Measurements from ENCODE around the gene GCHFR. TPM values are rescaled to one million over a fixed set of nuclear protein-coding genes. Genes with fewer than 3 reads are reported as not detected.
A peak's percentile ranks its signal among the peaks of the same experiment; 100 is the strongest.

GCHFR gene
- 10 to 100 TPM; 15.9 to 72.6 TPM for total RNA-seq

GRCh38 chr15:40763801-40764628, at the start of gene GCHFR:
GCHFR (plus strand) TSS chr15:40764068; CDS start chr15:40764181, 113 bp downstream.
- Mint-ChIP-seq H3K9me3 (no peaks in the 10 kb centered on the region), H3K36me3 (no peaks in the 10 kb centered on the region), H3K27ac (peak within 1 kb of the TSS; percentile 62 to 74)
- DNase-seq (ENCODE audit: low spot score in 2 of 2) = peak; percentile 77 to 82
- peak; percentile 76 to 78 for ATAC-seq

GRCh38 chr15:40714144-40714543, 49.7 kb upstream of the GCHFR start:
- Mint-ChIP-seq H3K27ac (no peak overlapping the region), H3K36me3 (peaks cover 16 to 52% of the 10 kb centered on the region in 2 donors), H3K9me3 (no peaks in the 10 kb centered on the region)
- no peak for DNase-seq (ENCODE audit: low spot score in 2 of 2)
- ATAC-seq = no peak

- Mint-ChIP-seq H3K27ac (no peak overlapping the region), H3K36me3 (peaks cover 3 to 36% of the 10 kb centered on the region in 2 donors), H3K9me3 (no peaks in the 10 kb centered on the region)
- no peak for ATAC-seq
- no peak for DNase-seq (ENCODE audit: low spot score in 2 of 2)
These were observed 47.7 kb upstream of the GCHFR start for GRCh38 chr15:40716165-40716564.

- Mint-ChIP-seq H3K27ac (peak overlapping the region in 1 of 2 donors; percentile 47), H3K36me3 (peaks cover 0 to 14% of the 10 kb centered on the region in 2 donors), H3K9me3 (no peaks in the 10 kb centered on the region)
- DNase-seq (ENCODE audit: low spot score in 2 of 2) (no peak), ATAC-seq (no peak)
These were observed 42.2 kb upstream of the GCHFR start for GRCh38 chr15:40721701-40722100.

- H3K9me3 Mint-ChIP-seq = no peaks in the 10 kb centered on the region
- H3K36me3 Mint-ChIP-seq = peaks cover 0 to 12% of the 10 kb centered on the region in 2 donors
- ATAC-seq (peak; percentile 70 to 95), DNase-seq (ENCODE audit: low spot score in 2 of 2) (no peak)
- peak overlapping the region; percentile 1 to 47 for H3K27ac Mint-ChIP-seq
These were observed 41.5 kb upstream of the GCHFR start for GRCh38 chr15:40722354-40722753.

- DNase-seq (ENCODE audit: low spot score in 2 of 2) = no peak
- ATAC-seq = peak; percentile 55 to 73
- H3K27ac Mint-ChIP-seq = no peak overlapping the region
- no peaks in the 10 kb centered on the region for H3K9me3 Mint-ChIP-seq
- peaks cover 0 to 6% of the 10 kb centered on the region in 2 donors for H3K36me3 Mint-ChIP-seq
These were observed 40.9 kb upstream of the GCHFR start for GRCh38 chr15:40722934-40723333.

GRCh38 chr15:40723919-40724318, 39.9 kb upstream of the GCHFR start:
- peaks cover 0 to 12% of the 10 kb centered on the region in 2 donors for H3K36me3 Mint-ChIP-seq
- ATAC-seq = no peak
- no peak for DNase-seq (ENCODE audit: low spot score in 2 of 2)
- H3K27ac Mint-ChIP-seq = no peak overlapping the region
- H3K9me3 Mint-ChIP-seq = no peaks in the 10 kb centered on the region

GRCh38 chr15:40731034-40731433, 32.8 kb upstream of the GCHFR start:
- no peak overlapping the region for H3K27ac Mint-ChIP-seq
- no peaks in the 10 kb centered on the region for H3K9me3 Mint-ChIP-seq
- peaks cover 0 to 19% of the 10 kb centered on the region in 2 donors for H3K36me3 Mint-ChIP-seq
- ATAC-seq (no peak), DNase-seq (ENCODE audit: low spot score in 2 of 2) (no peak)

GRCh38 chr15:40736575-40736974, 27.3 kb upstream of the GCHFR start:
- no peaks in the 10 kb centered on the region for H3K9me3 Mint-ChIP-seq
- no peaks in the 10 kb centered on the region for H3K36me3 Mint-ChIP-seq
- DNase-seq (ENCODE audit: low spot score in 2 of 2) (no peak), ATAC-seq (no peak)
- peak overlapping the region in 1 of 2 donors; percentile 69 for H3K27ac Mint-ChIP-seq

GRCh38 chr15:40737048-40737447, 26.8 kb upstream of the GCHFR start:
- Mint-ChIP-seq H3K36me3 (no peaks in the 10 kb centered on the region), H3K9me3 (no peaks in the 10 kb centered on the region), H3K27ac (no peak overlapping the region)
- ATAC-seq = no peak
- no peak for DNase-seq (ENCODE audit: low spot score in 2 of 2)

GRCh38 chr15:40739047-40739446, 24.8 kb upstream of the GCHFR start:
- ATAC-seq = no peak
- H3K36me3 Mint-ChIP-seq = peaks cover 0 to 6% of the 10 kb centered on the region in 2 donors
- no peaks in the 10 kb centered on the region for H3K9me3 Mint-ChIP-seq
- no peak for DNase-seq (ENCODE audit: low spot score in 2 of 2)
- H3K27ac Mint-ChIP-seq = peak overlapping the region in 1 of 2 donors; percentile 47

GRCh38 chr15:40739854-40740253, 24.0 kb upstream of the GCHFR start:
- Mint-ChIP-seq H3K36me3 (peaks cover 0 to 6% of the 10 kb centered on the region in 2 donors), H3K27ac (peak overlapping the region; percentile 44 to 73), H3K9me3 (no peaks in the 10 kb centered on the region)
- ATAC-seq = no peak
- DNase-seq (ENCODE audit: low spot score in 2 of 2) = peak in 1 of 2 donors; percentile 30

GRCh38 chr15:40743485-40743901, 20.4 kb upstream of the GCHFR start:
- Mint-ChIP-seq H3K36me3 (peaks cover 5 to 6% of the 10 kb centered on the region in 2 donors), H3K9me3 (no peaks in the 10 kb centered on the region), H3K27ac (peak overlapping the region; percentile 78 to 85)
- DNase-seq (ENCODE audit: low spot score in 2 of 2) = peak in 1 of 2 donors; percentile 45
- ATAC-seq = peak in 1 of 2 donors; percentile 50

GRCh38 chr15:40743921-40744814, 19.7 kb upstream of the GCHFR start:
- peak; percentile 83 to 94 for ATAC-seq
- Mint-ChIP-seq H3K36me3 (peaks cover 5 to 6% of the 10 kb centered on the region in 2 donors), H3K9me3 (no peaks in the 10 kb centered on the region), H3K27ac (peak overlapping the region; percentile 78 to 85)
- peak; percentile 37 to 80 for DNase-seq (ENCODE audit: low spot score in 2 of 2)

- DNase-seq (ENCODE audit: low spot score in 2 of 2) (peak in 1 of 2 donors; percentile 44), ATAC-seq (no peak)
- peaks cover 5 to 6% of the 10 kb centered on the region in 2 donors for H3K36me3 Mint-ChIP-seq
- peak overlapping the region; percentile 82 to 96 for H3K27ac Mint-ChIP-seq
- no peaks in the 10 kb centered on the region for H3K9me3 Mint-ChIP-seq
These were observed 19.1 kb upstream of the GCHFR start for GRCh38 chr15:40744815-40745152.

- Mint-ChIP-seq H3K36me3 (peaks cover 6 to 14% of the 10 kb centered on the region in 2 donors), H3K9me3 (no peaks in the 10 kb centered on the region)
These were observed 16.9 kb upstream of the GCHFR start for GRCh38 chr15:40746916-40747418.

More at GRCh38 chr15:40746916-40747418, 16.9 kb upstream of the GCHFR start:
- peak overlapping the region; percentile 24 to 54 for H3K27ac Mint-ChIP-seq
- ATAC-seq (no peak), DNase-seq (ENCODE audit: low spot score in 2 of 2) (peak in 1 of 2 donors; percentile 40)

Data from activated naive CD4-positive, alpha-beta T cell treated with anti-CD3 and anti-CD28 coated beads, Interleukin-2, amount 50 U/mL, for 72 hours (primary cell).